Testis (tissue), 3 donors: Measurements from ENCODE around the gene ACTL10. TPM values are rescaled to one million over a fixed set of nuclear protein-coding genes. Genes with fewer than 3 reads are reported as not detected.

Experiments used
- DNase-seq: peaks from one replicate; pipeline ENCODE4 v3.0.0-alpha.2; 2019
- H3K27ac ChIP-seq, 2 donors: fragments of 200-600 bp; sonication (generic); one replicate each; pipeline ENCODE4 v1.5.1; 2019
- H3K27me3 ChIP-seq: fragments of 200-600 bp; sonication (generic); one replicate; pipeline ENCODE4 v1.5.1; 2019
- H3K36me3 ChIP-seq: fragments of 200-600 bp; sonication (generic); one replicate; pipeline ENCODE4 v1.5.1; 2017; ENCODE audit warnings: low read depth; ENCODE audit errors: missing control alignments
- H3K4me1 ChIP-seq: fragments of 200-600 bp; sonication (generic); one replicate; pipeline ENCODE4 v1.5.1; 2019
- H3K4me3 ChIP-seq, 2 donors: fragments of 200-600 bp; sonication (generic); one replicate each; pipeline ENCODE4 v1.5.1; 2017 to 2019
- H3K9me3 ChIP-seq: fragments of 200-600 bp; sonication (generic); one replicate; pipeline ENCODE4 v1.5.1; 2017
- POLR2A ChIP-seq: fragments of 450-650 bp; IDR thresholded peaks from one replicate; pipeline ENCODE4 v1.6.1; 2017; ENCODE audit warnings: antibody characterized with exemption, mild to moderate bottlenecking, moderate library complexity
- WGBS, 2 donors: methylation state at CpG; one replicate each; pipeline ENCODE4 v1.1.5; 2018; 5-methylcytosine and 5-hydroxymethylcytosine counted together
- intact Hi-C: fragments of 100-400 bp; cut with DNase I; formaldehyde crosslinking; loops from one replicate; pipeline ENCODE4 v1.15.1; 2023; ENCODE audit warnings: low total_unique reads
- polyA plus RNA-seq: library from polyadenylated mRNA; stranded (reverse); fragments of 350-450 nt; fragmentation: Illumina TruSeq; extraction: RNeasy Lipid Tissue Mini Kit (QIAGEN cat#74804); gene quantifications from one replicate; pipeline ENCODE4 v1.2.3, GENCODE V29; 2014; ENCODE audit warnings: low read depth, low replicate concordance; ENCODE audit not compliant: insufficient read depth
- total RNA-seq, 2 donors: library from RNA; depleted of rRNA; stranded (reverse); fragments of >200 nt; gene quantifications; one replicate each; pipeline ENCODE4 v1.2.3, GENCODE V29; 2016
- TF ChIP-seq, protein P1 (sequence below), 3 experiments: fragments of 450-650 bp in 2 of 3; fragments of 200-600 bp in 1 of 3; sonication (generic) in 1 of 3; IDR thresholded peaks; one replicate each; pipeline ENCODE4 v1.5.1; 2016 to 2019; ENCODE audit warnings: antibody characterized with exemption in 3 of 3, mild to moderate bottlenecking in 2 of 3, moderate library complexity in 1 of 3

ACTL10 gene
- total and polyA plus RNA-seq, 3 donors from 2014 or later: 26.6 to 62.1 (median 55.0) TPM

DNA sequence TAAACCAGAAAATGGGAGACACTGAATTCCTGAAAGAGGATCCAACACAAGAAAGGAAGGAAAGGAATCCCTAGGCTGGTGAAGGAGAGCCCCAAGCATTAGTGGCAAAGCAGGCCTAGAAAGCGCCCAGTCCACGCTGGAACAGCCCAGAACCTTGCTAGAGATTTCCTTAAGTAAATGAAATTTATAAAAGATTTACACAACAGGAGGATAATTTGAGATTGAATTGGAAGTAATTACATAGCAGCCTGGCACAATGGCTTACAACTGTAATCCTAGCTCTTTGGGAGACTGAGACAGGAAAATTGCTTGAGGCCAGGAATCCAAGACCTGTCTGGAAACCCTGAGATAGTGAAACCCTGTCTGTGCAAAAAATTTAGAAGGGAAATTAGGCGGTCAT lies 31.4 kb upstream of the ACTL10 start:
- no peak for DNase-seq
- no peak for TF ChIP-seq POLR2A
- TF ChIP-seq, protein P1, sequence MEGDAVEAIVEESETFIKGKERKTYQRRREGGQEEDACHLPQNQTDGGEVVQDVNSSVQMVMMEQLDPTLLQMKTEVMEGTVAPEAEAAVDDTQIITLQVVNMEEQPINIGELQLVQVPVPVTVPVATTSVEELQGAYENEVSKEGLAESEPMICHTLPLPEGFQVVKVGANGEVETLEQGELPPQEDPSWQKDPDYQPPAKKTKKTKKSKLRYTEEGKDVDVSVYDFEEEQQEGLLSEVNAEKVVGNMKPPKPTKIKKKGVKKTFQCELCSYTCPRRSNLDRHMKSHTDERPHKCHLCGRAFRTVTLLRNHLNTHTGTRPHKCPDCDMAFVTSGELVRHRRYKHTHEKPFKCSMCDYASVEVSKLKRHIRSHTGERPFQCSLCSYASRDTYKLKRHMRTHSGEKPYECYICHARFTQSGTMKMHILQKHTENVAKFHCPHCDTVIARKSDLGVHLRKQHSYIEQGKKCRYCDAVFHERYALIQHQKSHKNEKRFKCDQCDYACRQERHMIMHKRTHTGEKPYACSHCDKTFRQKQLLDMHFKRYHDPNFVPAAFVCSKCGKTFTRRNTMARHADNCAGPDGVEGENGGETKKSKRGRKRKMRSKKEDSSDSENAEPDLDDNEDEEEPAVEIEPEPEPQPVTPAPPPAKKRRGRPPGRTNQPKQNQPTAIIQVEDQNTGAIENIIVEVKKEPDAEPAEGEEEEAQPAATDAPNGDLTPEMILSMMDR (IDR thresholded peaks at IDR 0.05): no peak
- Histone ChIP-seq H3K4me1 (no peaks in the 10 kb centered on the region), H3K27ac (no peak overlapping the region), H3K36me3 (no peaks in the 10 kb centered on the region), H3K27me3 (no peaks in the 10 kb centered on the region), H3K4me3 (no peak overlapping the region), H3K9me3 (no peaks in the 10 kb centered on the region)
- intact Hi-C loops: no loop called here
- 94 to 96% methylated on average over 3 of the region's 3 CpGs for WGBS, 2 donors

DNA sequence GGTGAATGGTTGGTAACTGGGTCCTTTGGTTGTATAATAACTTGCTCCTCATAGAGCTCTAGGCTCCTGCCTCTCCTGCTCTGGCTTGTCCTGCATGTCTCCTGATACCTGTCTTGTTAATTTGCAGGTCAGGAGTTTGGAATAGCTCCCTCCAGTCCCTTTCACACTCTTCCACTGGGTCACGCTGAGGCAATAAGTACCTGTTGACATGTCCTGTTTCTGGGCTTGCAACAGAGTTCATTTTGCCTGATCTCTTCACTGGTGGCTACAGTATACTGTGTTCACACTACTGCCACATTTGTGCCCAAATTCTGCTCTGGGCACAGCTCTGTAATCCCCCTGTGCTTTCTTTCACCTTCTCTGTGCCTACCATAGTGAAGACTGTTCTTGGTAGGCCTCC lies 30.0 kb upstream of the ACTL10 start:
- Histone ChIP-seq H3K36me3 (no peaks in the 10 kb centered on the region), H3K4me3 (no peak overlapping the region), H3K4me1 (no peaks in the 10 kb centered on the region), H3K27ac (no peak overlapping the region), H3K27me3 (no peaks in the 10 kb centered on the region), H3K9me3 (no peaks in the 10 kb centered on the region)
- 88 to 94% methylated on average over 1 of the region's 1 CpG for WGBS, 2 donors
- DNase-seq: no peak
- intact Hi-C loops: no loop called here
- TF ChIP-seq POLR2A: no peak
- TF ChIP-seq, protein P1 (IDR thresholded peaks at IDR 0.05): no peak

DNA sequence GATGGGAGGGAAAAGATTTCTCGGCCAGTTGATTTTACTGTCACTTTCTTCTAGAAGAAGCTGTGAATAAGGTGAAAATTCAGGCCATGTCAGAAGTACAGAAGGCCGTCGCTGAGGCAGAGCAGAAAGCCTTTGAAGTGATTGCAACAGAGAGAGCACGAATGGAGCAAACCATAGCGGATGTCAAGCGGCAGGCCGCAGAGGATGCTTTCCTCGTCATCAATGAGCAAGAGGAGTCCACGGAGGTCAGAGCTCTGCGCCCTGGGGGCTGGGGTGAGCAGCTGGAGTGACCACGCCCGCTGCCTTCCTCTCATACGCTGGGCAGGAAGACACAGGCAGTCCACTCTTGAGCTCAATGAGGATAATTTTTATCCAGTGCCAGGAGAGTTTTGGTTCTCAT lies 26.5 kb upstream of the ACTL10 start:
- whole genome bisulfite sequencing, 2 donors: 91 to 92% methylated on average over 13 of the region's 13 CpGs
- H3K4me3 ChIP-seq: no peak overlapping the region
- H3K9me3 ChIP-seq: no peaks in the 10 kb centered on the region
- H3K27ac ChIP-seq: no peak overlapping the region
- no peaks in the 10 kb centered on the region for H3K27me3 ChIP-seq
- DNase-seq: no peak
- no peaks in the 10 kb centered on the region for H3K36me3 ChIP-seq
- intact Hi-C loops: no loop called here
- H3K4me1 ChIP-seq: no peaks in the 10 kb centered on the region
- TF ChIP-seq, protein P1 (IDR thresholded peaks at IDR 0.05): no peak
- TF ChIP-seq POLR2A: no peak

DNA sequence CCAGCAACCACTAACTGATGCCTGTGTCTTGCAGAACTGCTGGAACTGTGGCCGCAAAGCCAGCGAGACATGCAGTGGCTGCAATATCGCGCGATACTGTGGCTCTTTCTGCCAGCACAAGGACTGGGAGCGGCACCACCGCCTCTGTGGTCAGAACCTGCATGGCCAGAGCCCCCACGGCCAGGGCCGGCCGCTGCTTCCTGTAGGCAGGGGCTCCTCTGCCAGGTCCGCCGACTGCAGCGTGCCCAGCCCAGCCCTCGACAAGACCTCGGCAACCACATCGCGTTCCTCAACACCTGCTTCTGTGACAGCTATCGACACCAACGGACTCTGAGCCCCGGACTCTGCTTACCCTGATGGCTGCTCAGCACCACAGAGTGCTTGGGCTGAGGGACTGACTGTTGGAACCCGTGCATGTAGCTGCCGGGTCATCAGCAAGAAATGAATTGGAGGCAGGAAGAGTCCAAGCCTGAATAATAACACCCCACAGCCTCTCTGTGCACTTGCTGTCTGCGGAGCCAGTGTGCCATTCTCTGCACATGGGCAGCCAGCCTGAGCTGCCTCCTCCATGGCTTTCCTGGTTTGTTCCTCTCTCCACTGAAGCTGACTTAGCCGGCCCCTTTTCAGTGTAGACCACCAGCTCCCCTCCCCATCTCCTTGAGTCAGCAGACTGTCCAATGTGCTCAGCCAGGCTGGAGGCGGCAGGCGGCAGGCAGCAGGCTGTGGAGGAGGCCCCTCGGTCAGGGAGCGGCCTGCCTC lies 22.3 kb upstream of the ACTL10 start:
- Histone ChIP-seq H3K27me3 (no peaks in the 10 kb centered on the region), H3K36me3 (no peaks in the 10 kb centered on the region)
- intact Hi-C loops: no loop called here

More for the DNA sequence above, 22.3 kb upstream of the ACTL10 start:
- TF ChIP-seq, protein P1 (IDR thresholded peaks at IDR 0.05): no peak
- no peak for TF ChIP-seq POLR2A
- H3K4me3 ChIP-seq: no peak overlapping the region
- H3K27ac ChIP-seq: no peak overlapping the region
- H3K9me3 ChIP-seq: no peaks in the 10 kb centered on the region
- DNase-seq: no peak
- 89 to 90% methylated on average over 13 to 28 of the region's 28 CpGs for WGBS, 2 donors
- H3K4me1 ChIP-seq: peaks cover 11% of the 10 kb centered on the region
